OCI-M1 (cell line): Measurements from ENCODE around the gene NLGN2.

ENCODE experiments used
- DNase-seq: peaks from one replicate; lab custom pipeline; 2025; lab: John Stamatoyannopoulos, UW

NLGN2 gene

GRCh38 chr17:7414837-7415236 lies 7.2 kb downstream of the NLGN2 start:
- no peak for DNase-seq

GRCh38 chr17:7415784-7416183 lies 8.1 kb downstream of the NLGN2 start:
- no peak for DNase-seq

- peak; percentile 32 for DNase-seq
Observed at GRCh38 chr17:7416323-7416722, 8.7 kb downstream of the NLGN2 start.

GRCh38 chr17:7417056-7417655 lies 9.5 kb downstream of the NLGN2 start:
- DNase-seq: no peak

- DNase-seq: no peak
Observed at GRCh38 chr17:7418472-7419152, 11.0 kb downstream of the NLGN2 start.

GRCh38 chr17:7419819-7420610 lies 12.4 kb downstream of the NLGN2 start, which contains the start of gene SPEM1:
SPEM1 (plus strand) TSS chr17:7420324; CDS start chr17:7420385, 61 bp downstream.
- no peak for DNase-seq

GRCh38 chr17:7421186-7421585 lies 13.5 kb downstream of the NLGN2 start:
- DNase-seq: no peak

- no peak for DNase-seq
Observed at GRCh38 chr17:7423679-7424078, 16.0 kb downstream of the NLGN2 start.

GRCh38 chr17:7425316-7425715 lies 17.7 kb downstream of the NLGN2 start, which contains the start of gene SPEM2:
SPEM2 (plus strand) TSS chr17:7425616; CDS start chr17:7425689, 73 bp downstream.
- no peak for DNase-seq

GRCh38 chr17:7425756-7426155 lies 18.1 kb downstream of the NLGN2 start:
- DNase-seq: no peak

- no peak for DNase-seq
Observed at GRCh38 chr17:7426203-7426863, 18.7 kb downstream of the NLGN2 start.

GRCh38 chr17:7426896-7427489 lies 19.3 kb downstream of the NLGN2 start:
- DNase-seq: no peak

GRCh38 chr17:7427549-7427948 lies 19.9 kb downstream of the NLGN2 start:
- no peak for DNase-seq

GRCh38 chr17:7428557-7428956 lies 20.9 kb downstream of the NLGN2 start, which contains the start of gene SPEM3:
SPEM3 (plus strand) TSS chr17:7428857; CDS start chr17:7428903, 46 bp downstream.
- no peak for DNase-seq

- no peak for DNase-seq
Observed at GRCh38 chr17:7429722-7430121, 22.1 kb downstream of the NLGN2 start.

GRCh38 chr17:7431231-7431630 lies 23.6 kb downstream of the NLGN2 start:
- no peak for DNase-seq

GRCh38 chr17:7432296-7432695 lies 24.7 kb downstream of the NLGN2 start:
- DNase-seq: no peak

GRCh38 chr17:7435676-7436555 lies 28.3 kb downstream of the NLGN2 start:
- DNase-seq: peak; percentile 94

- DNase-seq: peak; percentile 92
Observed at GRCh38 chr17:7436556-7437368, 29.1 kb downstream of the NLGN2 start.

- no peak for DNase-seq
Observed at GRCh38 chr17:7437369-7437863, 29.8 kb downstream of the NLGN2 start.
